GM18511 (cell line): Measurements from ENCODE around the gene RGS6.

Source experiments
- ATAC-seq: cut with Tn5 transposase; IDR thresholded peaks from one replicate; pipeline ENCODE4 v1.9.1; 2021; ENCODE audit warnings: mild to moderate bottlenecking, moderate library complexity; ENCODE audit not compliant: unreplicated experiment

The RGS6 gene

DNA sequence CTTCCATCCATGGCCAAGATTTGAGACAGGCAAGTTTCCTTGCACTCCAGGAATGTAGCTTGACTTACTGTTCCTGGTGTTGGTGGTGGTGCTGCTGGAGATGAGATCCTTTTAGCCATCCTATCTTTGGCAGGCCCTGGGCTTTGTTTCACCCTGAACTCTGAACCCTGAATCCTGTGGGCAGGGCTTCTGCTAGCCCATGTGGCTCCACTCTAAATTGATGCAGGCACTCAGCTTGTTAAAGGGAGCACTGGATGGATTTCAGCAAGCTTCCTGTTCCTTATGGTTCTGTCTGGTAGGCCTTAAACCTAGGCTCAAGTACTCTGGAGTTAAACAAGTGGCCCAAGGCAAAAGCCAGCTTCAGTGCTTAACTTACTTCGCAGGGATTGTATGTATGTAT, 138.2 kb downstream of the RGS6 start:
- no peak for ATAC-seq

GRCh38 chr14:72075649-72076334, 143.6 kb downstream of the RGS6 start:
- ATAC-seq = no peak

- no peak for ATAC-seq
Observed at GRCh38 chr14:72081137-72081536, 148.9 kb downstream of the RGS6 start.

DNA sequence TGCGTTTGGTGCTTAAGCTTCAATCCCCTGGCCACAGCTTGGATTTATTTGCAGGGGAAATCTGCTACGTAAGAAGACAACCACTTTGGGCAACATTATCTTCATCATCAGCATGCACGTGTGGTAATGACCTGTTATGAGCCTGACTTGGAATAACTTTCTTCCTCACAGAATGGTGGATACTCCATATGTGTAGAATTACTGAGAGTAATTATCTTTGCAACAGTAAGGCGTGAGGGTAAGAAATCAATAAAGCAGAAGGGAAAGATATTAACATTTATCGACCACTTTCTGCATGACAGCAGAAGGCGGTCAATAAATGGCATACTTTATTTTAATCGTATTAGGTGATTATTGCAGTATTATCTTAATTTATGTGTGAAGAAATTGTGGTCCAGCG, 152.7 kb downstream of the RGS6 start:
- ATAC-seq = no peak

- no peak for ATAC-seq
Observed at GRCh38 chr14:72089625-72090024, 157.4 kb downstream of the RGS6 start.

DNA sequence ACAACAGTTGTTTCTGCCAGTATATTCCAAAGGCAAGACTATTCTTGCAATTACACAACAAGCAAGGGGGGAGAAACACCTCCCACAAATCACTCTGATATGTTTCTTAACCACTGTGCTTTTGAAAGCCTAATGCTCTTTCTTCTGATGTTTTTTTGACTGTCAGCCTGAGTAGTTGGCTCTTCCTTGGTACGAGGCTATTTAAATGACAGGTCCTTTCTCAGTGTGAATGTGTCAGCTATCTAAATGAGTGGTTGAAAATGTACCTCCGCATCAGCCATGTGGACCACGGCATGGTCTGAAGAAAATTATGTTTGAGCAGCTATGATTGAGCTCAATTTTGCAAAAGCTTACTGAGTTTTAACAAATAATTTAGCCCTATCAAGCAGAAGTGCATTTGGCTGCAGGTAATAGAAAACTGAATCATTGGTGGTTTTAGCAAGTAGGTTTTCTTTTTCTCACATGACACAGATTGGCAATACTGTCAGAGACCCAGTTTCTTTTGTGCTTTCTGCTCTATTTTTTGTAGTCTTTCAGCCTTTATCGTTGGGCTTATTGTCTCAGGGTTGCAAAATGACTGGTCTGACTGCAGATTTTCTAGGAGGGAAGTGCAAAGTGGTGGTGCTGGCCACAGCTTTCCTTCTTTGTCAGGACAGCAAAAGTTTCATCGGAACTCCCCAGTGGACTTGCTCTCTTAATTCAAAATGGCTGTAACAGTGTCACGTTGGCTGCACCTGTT, 162.8 kb downstream of the RGS6 start:
- no peak for ATAC-seq

DNA sequence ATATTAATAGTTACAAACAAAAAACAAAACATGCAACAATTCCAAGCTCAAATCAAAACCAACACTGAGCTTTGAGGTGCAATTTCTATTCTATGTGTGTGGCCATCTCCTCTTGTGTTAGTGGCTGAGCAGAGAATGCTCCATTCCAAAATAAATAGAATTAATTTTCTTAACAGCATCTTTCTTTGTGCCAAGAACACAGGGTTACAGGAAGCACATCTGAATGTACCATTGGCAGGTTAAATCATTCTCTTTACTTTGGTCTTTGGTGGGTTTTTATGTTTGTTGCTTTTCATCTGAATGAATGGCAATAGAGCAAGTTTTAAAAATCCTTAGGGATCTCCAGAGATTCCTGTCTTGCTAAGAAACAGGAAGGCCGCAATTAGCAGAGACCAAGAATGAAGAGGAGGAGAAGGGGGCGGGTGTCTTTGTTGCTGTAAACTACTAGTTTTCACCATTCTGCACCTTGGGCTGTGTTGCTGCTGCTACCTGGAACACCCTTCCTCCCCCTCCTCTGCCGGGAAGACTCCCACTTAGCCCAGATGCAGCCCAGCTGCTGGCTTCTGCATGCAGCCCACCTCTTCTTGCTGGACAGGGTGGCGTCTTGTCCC, 165.0 kb downstream of the RGS6 start:
- ATAC-seq = no peak

DNA sequence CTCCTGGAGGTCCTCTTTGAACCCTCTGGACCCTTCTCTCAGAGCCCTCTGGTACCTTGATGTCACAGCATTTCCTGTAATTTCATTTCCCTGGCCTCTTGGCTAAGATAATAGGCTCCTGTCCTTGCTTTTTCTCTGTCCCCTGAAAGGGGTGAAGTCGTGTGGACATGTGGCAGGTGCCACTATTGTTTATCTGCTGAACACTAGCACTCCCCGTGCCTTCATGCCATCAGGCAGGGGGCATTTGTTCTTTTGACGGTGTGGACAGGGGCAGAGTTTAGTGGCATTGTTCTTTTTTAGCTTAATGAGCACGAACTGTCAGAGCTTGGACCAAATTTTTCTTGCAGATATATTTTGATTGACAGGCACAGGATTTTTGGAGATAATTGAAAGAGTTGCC, 166.0 kb downstream of the RGS6 start:
- ATAC-seq = no peak

DNA sequence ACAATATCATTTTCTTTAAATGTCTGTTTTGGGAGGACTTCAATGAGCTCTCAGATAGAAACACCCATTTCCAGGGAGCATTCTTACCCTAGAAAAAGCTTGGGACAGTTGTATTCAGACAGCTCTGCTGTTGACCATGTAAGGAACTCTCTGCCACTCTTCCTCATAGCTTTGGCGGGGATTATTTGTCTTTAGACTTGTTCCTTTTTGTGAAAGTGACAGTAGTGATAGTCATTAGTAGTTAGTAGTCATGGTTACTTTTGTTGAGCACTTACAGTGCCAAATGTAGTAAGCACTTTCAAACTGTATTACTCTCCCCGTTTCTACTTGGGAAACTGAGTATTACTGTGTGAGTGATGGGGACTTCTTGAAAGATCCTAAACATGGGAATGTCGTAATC, 167.3 kb downstream of the RGS6 start:
- ATAC-seq = no peak

GRCh38 chr14:72104011-72104613, 171.9 kb downstream of the RGS6 start:
- no peak for ATAC-seq

DNA sequence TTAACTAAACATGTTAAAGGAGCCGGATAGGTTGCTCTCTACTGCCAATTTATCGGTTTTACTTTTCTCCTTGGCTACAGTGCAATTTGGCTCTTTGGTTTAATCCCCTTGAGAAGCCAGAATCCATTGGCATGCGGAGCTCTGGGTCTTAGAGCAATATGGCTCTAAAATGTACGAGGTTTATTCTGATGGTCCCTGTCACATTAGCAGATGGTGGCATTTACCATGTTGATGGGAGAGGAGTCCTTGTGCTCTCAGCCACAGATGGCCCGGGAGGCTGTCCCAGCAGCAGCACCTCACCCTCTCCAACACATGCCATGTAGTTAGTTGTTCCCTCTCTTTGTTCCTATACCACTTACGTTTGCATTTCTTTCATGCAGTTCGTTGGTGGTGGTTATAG, 179.7 kb downstream of the RGS6 start:
- no peak for ATAC-seq

DNA sequence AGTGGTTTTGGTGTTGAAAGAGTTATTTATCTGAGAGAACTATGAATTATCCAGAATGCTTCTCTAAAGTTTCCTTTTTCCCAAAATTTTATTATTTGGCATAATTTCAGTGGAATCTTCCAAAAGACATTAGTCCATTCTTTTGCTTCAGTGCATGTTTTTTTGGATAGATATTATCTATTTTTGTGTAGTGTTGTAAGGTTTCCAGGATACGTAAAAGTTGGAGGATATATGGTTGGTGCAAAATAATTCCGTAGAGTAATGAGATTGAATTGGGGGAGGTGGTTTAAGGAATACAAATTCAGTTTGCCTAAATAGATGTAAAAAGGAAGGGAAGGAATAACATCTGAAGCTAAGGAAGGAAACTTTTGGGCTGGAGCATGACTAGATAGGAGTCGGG, 186.6 kb downstream of the RGS6 start:
- ATAC-seq = no peak

- ATAC-seq = no peak
Observed at GRCh38 chr14:72120315-72120714, 188.1 kb downstream of the RGS6 start.

GRCh38 chr14:72123755-72124154, 191.5 kb downstream of the RGS6 start:
- ATAC-seq = no peak

DNA sequence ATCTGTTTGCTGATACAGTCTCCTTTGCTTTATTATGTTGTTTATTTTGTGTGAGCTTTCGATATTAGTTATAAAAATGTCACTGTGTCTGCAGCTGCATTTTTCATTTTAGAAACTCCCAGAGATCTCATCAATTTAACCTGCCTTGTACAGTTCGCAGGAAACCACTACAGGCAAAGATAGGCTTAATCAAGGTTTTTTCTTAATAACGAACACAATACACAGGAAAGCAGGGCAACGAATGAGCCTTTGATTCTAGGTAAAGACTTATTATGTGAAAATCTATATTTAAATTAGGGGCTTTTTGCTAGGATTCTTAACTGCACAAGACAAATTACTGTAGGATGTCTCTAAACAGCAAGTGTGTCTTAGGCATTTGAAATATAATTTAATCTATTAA, 191.9 kb downstream of the RGS6 start:
- no peak for ATAC-seq

GRCh38 chr14:72126091-72126490, 193.9 kb downstream of the RGS6 start:
- no peak for ATAC-seq

DNA sequence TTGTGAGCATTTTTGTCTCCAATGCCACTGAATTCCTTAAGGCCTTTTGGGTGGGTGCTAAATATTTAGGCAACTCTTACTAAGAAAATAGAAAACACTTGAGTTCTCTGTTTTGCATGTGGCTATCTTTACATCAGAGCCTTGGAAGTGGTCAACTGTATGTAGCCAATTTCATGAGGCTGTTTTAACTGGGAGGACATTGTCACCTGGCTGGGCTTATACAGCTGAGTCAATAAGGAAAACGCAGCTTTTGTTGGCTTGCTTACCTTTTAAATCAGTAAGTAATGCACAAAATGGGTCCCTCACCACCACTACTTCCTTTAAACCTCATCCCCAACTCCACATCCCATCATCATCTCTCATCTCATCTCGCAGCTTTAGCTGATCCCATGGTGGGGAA, 194.3 kb downstream of the RGS6 start:
- ATAC-seq = no peak

DNA sequence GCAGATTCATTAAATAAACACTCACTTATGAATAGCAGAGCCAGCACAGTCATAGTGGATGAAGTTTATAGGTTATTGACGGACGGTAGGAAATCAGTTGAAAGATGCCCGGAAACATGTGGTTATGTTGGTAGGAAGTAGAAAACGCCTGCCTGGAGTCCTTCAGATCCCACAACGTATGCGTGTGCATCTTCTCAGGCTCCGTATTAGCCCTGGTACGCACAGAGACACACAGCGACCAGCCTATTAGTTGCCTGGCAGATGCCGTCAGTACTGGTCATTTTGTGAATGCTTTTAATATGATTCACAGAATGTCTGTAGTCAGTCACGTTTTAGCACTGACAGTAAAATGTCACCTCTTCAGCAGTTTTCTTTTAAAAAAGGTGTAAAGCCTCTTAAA, 196.4 kb downstream of the RGS6 start:
- ATAC-seq = no peak

DNA sequence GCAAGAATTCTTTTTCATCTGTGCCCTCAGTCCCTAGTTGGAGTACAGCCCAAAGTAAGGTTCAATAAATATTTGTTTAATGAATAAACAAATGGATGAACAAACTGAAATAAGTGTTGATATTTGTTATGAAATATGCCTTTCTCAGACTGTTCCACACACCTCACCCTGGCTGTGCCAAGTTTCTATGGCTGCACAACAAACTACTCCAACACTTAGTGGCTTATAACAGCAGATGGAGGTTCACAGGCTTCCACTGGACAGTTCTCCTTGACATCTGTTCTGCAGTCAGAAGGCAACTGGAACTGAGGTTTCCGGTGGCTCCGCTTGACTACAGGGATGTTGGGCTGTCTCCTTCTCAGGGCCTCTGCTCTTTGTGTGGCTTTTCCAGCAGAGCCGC, 197.1 kb downstream of the RGS6 start:
- no peak for ATAC-seq

DNA sequence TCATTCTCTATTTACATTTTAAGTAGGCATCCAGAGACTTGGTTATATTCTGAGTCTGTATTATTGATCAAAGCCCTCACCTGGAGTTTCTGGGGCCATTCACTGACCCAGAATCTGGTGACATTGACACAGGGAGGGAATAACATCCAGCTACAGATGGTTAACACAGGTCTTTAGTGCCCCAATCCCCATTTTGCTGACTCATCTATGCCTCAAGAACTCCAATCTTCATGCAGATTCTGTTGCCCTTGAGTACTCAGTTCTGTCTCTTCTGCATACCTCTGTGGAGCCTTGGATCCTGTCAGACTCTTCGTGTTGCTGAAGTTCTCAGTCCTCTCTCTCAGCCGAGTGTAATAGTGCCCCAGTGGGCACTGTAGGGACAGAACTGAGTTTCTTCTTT, 208.9 kb downstream of the RGS6 start:
- ATAC-seq = no peak

DNA sequence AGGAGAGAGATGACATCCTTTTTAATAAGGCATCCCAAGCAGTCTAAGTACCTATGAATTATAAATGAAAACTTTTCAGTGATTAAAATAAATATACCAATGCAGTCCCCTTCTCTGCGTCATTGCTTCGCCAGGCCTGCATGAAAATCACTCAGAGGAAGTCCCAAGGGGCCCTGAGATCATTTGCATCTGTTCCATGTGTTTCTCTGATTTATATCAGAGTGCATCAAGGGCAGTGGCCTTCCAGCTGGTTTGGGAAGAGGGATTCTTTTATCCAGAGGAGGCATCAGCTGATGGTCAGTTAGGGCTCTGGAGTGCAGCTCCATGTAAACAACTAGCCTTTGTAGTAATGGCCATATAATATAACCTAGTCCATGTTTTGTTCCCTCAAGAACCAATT, 210.1 kb downstream of the RGS6 start:
- ATAC-seq = no peak

DNA sequence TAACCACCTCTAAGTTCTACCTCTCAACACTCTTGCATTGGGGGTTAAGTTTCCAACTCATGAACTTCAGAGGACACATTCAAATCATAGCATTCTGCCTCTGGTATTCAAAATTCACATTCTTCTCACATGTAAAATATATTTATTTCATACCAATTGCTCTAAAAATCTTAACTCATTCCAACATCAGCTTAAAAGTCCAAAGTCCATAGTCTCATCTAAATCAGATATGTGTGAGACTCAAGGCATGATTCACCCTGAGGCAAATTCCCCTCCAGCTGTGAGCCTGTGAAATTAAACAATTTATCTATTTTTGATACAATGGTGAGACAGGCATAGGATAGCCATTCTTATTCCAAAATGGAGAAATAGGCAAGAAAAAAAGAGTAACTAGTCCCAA, 214.0 kb downstream of the RGS6 start:
- ATAC-seq = no peak
